Lower leg skin (tissue), 3 donors: ENCODE data around the gene SERPINE2.

ENCODE experiments used
- CTCF ChIP-seq, 3 donors: fragments of 450-650 bp; IDR thresholded peaks; one replicate each; pipeline ENCODE4 v1.5.1; 2016; ENCODE audit warnings: antibody characterized with exemption in 3 of 3, mild to moderate bottlenecking in 3 of 3, moderate library complexity in 2 of 3
- POLR2A ChIP-seq, 2 donors: fragments of 450-650 bp; IDR thresholded peaks; one replicate each; pipeline ENCODE4 v1.6.1; 2016 to 2017; ENCODE audit warnings: antibody characterized with exemption in 2 of 2, mild to moderate bottlenecking in 1 of 2, moderate library complexity in 1 of 2

- TF ChIP-seq CTCF (IDR thresholded peaks at IDR 0.05), result peak in 1 of 3 donors; percentile 51
- TF ChIP-seq POLR2A (IDR thresholded peaks at IDR 0.05), result no peak
Measured at GRCh38 chr2:223944703-223945531, 94.2 kb downstream of the SERPINE2 start, which contains the start of gene WDFY1.
